Measurements from ENCODE around the gene DPEP2.
"Not testable (repeated sequence)": the region's sequence is repeated elsewhere in the genome, so short reads cannot be mapped to it uniquely, and the experiment has no call there.

The DPEP2 gene

DNA sequence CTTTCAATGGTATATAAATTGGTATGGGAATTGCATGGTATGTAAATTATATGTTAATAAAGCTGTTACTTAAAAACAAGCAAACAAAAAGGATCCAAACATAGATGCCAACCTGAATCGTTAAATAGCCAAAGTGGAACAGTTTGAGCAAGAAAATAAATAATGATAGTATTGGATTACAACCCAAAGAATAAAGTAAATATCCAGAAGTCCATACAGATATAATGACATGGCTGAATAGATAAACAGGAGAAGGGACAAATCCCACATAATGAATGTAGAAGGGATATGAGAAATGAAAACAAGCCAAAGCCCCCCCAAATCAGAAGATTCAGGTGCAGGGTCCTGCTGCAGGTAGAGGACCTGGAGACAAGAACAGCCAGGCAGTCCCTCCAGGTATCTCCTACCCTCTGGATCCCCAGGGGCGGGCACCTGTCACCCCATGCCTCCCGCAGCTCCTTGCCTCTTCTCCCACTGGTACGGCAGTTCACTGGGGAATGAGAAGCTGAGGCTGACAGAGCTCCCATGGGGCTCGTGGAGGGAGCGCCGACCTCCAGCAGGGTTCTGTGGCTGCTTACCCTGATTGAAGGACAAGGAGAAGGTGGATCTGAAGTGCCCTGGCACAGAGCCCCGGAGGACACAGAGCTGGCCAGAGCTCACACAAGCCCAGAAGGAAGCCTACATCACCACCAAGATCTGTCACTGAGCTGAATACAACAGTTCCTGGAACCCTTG lies 45.5 kb downstream of the DPEP2 start:
- DNase-seq (ENCODE audit: low read depth) = no peak

DNA sequence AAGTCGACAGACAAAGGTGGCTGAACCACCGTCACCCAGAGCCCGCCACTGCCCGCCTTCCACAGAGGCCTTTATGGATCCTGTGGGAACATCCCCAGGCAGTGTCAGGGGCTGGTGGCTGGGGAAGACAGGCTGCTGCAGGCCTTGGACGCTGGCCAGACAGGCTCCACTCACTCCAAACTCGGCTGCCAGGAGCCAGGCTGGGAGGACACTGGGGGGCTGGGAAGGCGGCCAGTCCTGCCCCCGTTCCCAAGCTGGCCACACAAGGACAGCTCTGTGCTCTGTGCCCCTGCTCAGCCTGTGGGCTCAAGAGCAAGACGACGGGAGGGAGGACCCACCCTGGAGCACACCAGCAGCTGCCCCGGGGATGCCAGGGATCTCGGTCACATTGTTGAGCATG lies 47.8 kb downstream of the DPEP2 start:
- no peak for DNase-seq (ENCODE audit: low read depth)

DNA sequence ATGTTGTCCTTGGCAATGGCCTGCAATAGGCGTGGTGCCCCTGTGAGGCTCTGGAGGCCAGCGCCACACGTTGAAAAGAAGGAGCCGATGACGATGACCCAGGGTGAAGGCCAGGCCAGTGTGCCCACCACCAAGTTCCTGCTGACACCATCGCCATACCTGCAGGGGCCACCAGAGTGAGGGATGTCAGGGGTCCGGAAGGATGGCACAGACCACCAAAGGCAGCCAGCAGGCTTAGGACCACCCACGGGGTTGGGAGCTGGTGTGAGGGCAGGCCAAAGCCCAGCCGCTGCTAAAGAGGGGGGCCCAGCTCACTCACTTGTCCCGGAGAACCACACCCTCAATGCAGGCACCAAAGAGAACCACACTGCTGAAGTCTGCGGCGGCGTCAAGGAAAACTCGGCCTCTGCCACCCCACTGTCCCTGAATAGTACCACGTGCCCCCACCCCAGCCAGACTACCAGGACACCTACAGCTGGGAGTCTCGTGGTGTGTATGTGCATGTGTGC lies 48.9 kb downstream of the DPEP2 start:
- no peak for DNase-seq (ENCODE audit: low read depth)

DNA sequence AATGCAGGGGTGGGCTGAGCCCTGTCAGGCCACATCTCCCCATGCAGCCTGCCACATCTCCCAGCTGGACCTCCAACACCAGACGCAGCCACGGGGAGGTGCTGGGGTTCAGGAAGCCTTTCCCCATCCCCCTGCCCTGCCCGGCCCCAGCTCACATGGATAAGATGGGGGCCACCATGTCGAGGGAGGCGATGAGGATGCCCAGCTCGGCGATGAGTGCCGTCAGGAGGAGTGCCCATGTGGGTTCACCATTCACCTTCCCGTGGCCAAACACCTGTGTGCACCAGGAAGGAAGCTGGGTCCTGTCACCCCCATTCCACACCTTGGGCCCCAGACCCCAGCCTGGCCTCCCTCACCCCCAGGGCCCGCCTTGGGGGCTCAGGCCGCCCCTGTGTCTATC lies 49.6 kb downstream of the DPEP2 start:
- DNase-seq (ENCODE audit: low read depth) = no peak

DNA sequence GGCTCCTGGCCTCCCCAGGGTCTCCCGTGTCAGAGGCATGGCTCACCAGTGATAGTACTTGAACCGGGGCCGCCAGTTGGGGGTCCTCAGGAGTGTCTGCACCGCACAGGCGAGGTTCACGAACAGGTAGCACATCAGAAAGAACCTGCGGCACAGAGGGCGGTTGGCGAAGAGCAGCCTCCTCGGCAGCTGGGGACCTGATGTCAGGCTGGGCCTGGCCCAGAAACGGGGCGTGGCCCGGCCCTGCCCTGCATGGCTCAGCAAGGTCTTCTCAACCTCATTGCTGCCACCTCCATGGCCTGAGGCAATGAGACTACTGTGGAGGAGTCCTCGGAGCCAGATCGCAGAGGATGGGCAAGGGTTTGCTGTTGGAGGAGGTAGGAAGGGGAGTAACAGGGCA lies 51.3 kb downstream of the DPEP2 start:
- no peak for DNase-seq (ENCODE audit: low read depth)

DNA sequence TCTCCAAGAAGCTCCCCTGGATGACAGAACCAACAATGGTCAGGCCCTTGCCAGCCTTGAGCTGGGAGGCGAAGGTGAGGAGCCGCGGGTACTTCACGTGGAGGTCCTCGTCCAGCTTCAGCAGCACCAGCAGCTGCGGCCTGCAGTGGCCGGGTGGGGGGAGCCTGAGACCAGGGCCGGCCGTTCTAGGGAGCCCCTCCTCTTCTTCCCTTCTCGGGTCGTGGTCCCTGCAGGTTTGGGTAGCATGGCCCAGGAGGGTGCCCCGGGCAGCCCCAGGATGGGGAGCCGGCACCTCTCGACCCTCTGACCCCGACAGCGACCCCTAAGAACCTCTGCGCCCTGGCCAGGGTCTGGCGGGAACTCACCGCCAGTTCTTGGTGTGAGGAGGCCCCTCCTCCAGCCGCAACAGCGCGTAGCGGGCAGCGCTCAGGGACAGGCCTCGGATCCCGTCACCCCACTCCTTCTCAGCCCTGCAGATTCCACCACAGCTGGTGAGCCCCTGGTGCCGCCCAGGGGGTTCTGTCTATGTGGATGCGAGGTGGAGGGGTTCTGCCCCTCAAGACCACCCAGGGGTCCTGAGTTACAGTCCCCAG lies 52.2 kb downstream of the DPEP2 start:
- DNase-seq (ENCODE audit: low read depth) = no peak

DNA sequence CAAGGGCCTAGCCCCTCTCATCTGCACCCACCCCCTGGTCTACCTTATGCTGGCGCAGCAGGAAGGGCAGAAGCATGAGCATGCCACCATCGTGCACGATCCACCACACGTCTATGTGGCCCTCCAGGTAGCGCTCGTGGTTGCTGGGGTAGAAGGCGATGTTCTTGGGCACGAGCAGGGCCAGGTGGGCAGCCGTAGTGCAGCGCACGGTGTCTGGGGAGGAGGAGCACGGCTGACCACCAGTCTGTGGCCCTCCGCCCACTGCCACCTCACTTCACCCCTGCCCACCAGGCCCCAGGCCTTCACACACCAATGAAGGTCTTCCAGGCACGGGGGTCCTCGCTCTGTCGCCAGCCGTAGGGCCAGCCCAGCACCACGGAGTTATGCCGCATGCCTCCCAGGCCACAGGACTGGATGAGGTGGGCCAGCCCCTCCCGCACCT lies 53.1 kb downstream of the DPEP2 start:
- DNase-seq (ENCODE audit: low read depth) = no peak

DNA sequence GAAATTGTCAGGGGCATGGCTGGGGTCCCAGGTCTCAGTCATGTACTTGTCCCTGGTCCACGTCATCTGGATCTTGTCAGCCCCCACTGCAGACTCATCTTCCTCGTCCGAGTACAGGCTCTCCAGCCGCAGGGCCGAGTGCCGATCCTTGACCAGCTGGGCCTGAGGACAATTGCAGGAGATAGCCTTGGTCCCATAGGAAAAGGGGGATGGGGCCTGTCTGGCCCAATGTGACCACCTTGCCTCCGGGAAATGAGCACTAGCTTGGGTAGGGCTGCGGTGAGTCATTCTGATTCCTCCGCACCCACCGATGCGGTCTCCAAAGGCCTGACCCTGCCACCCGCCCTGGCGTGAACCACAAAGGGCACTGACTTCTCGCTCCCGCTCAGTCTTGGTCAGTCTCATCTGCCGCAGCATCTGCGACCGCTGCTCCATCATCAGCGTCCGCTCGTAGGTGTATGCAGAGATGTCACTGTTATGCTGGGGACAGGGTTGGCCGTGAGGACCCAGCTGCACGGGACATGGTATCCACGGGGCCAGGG lies 53.8 kb downstream of the DPEP2 start:
- DNase-seq (ENCODE audit: low read depth) = no peak

DNA sequence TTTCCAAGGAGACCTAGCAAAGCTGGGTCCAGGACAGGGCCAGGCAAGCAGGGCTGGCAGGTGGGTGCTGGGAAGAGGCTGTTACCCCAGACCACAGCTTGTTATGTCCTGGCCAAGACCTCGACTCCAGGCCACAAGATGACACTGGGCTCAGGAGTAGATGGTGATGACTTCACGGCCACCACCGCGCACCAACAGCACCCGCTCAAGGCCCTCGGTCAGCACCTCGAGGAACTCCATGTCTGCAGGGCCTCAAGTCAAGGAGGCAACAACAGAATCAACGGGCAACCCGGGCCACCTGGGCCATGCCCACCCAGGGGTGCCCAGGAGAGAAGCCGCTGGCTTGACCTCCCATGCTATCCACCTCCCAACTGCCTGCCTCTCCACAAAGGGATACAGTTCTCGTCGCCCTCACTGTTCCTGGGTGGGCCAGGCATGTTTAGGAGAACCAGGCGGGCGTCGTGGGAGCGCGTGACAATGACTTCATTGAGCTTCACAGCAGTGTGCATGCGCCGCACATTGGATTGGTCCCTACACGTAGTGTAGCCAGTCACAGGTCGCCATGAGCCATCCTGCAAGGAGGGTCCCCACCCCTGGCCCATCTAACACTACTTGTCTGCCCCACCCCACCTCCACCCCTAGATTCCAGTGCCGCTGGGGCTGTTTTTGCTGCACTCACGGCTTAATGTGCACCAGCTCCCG lies 54.4 kb downstream of the DPEP2 start:
- no peak for DNase-seq (ENCODE audit: low read depth)

DNA sequence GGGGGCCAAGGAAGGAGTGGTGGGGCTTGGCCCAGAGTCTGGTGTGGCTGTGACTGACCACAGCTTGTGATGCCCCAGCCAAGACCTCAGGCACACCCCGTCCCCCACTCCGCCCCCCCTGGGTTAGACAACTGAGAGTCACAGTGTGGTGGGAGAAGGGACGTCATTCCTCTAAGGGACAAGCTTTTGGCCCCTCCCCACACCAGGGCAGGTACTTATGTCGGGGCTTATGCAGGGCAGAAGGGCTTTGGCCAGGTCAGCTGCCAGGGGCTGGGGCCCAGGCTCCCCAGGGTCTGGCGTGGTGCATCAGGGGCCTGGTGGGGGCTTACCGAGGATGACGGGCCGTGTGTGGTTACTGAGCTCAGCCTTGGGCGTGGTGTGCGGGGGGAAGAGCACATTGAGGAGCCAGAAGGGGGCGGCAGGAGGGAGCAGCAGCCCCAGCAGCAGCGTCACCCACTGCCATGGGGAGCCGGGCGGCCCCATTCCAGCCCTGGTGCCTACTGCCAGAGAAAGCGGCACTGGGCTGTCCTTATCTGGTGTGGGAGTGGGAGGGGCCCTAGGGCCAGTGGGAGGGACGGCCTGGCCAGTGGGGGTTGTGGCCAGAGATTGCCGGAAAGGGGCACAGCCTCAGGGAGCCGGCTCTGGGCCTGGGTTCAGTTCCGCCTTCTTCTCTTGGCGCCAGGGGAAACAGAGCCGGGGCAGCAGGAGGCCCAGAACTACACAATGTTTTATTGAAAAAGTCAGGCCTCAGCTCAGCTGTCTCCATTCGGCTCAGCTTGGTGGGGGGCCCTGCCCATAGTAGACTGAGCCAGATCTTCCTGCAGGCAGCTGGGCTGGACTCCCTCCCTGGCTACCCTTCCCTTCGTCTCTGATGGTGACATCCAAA lies 55.4 kb downstream of the DPEP2 start, which contains the start of gene LCAT:
TSS of gene LCAT (minus strand) at position 502 of the 886 bp plus-strand sequence. CDS start at position 483, 19 bp downstream.
- no peak for DNase-seq (ENCODE audit: low read depth)

DNA sequence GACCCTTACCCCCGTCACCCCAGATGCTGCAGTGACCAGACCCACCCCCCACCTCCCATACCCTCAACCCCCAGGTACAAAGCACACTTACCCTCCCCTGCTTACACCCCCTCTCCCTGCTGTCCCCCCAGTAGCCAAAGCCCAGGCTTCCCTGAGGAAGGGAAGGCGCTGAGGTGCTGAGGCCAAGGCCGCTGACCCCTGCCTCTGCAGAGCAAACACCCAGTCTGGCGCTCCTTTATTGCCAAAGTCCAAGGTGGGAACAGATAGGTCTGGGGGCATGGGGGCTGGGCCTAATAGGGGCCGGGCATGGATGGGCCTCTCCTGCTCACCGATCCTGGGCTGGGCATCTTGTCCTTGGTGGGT lies 56.0 kb downstream of the DPEP2 start:
- no peak for DNase-seq (ENCODE audit: low read depth)

DNA sequence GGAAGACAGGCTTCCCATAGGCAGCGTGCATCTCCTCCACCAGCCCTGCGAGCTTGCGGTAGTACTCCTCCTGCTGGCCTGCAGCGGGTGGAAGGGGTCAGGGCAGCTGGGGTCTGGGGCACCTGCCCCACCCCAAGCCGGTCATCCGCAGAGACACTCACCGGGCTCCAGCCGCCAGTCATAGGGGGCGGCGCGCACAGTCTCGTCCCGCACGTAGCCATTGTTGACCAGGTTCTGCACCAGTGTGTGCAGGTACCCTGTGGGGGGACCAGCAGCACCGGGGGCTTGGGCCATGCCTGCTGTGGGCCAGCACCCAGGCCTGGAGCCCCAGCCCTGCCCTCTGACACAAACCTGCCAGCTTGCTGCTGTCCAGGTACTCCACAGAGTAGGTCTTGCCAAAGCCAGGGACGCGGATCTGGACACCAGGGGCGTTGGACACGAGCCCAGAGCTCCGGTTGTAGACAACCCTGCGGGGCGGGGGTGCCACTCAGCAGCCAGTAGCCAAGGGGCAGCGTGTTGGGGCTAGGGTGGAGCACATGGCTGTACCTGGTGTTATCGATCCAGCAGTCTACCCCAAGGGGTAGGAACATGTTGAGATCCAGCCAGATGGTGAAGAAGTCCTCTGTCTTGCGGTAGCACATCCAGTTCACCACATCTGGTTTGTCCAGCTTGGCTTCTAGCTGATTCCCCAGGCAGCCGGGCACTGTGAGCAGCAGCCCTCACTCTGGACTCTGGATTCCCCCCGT lies 56.6 kb downstream of the DPEP2 start:
- no peak for DNase-seq (ENCODE audit: low read depth)

DNA sequence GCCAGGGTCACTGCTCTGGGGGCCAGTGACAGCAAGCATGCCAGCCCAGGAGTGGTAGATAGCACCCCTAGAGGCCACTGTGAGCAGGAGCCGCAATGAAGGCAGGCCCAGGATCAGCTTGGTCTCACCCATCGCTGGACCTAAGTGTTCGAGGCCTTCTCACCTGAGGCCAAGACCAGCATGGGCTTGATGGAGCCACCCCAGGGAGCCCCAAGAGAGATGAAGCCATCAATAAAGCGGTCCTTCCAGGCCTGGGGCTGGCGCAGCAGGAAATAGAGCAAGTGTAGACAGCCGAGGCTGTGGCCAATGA lies 57.1 kb downstream of the DPEP2 start:
- DNase-seq (ENCODE audit: low read depth) = no peak

DNA sequence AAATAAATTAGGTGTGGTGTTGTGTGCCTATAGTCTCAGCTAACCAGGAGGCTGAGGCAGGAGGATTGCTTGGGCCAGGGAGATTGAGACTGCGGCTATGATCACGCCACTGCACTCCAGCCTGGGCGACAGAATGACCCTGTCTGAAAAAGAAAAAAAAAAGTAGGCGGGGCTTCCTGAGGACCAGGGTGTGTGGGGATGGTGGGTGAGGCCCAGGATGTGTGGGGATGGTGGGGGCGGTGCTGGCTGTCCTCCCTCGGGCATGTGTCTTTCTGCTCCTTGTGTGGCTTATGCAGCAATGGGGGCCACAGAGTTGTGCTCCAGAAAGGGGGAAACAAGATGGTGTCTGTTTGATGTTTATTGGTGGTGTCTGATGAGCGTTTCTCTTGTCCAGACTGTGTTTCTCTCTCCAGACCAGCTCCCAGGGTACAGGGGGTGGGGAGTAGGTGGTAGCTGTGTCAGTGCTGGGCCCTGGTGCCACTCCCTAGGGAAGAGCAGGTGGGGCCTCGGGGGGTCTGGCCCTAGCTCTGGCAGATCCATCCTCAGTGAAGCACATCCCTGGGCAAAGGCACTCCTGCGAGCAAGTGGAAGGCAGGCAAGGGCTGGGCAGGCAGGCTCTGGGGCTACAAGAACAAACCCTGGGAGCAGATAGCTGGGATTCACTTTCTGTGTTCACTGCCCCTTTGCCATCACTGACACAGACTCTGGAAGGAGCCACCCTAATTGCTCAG lies 57.6 kb downstream of the DPEP2 start:
- DNase-seq (ENCODE audit: low read depth) = no peak

DNA sequence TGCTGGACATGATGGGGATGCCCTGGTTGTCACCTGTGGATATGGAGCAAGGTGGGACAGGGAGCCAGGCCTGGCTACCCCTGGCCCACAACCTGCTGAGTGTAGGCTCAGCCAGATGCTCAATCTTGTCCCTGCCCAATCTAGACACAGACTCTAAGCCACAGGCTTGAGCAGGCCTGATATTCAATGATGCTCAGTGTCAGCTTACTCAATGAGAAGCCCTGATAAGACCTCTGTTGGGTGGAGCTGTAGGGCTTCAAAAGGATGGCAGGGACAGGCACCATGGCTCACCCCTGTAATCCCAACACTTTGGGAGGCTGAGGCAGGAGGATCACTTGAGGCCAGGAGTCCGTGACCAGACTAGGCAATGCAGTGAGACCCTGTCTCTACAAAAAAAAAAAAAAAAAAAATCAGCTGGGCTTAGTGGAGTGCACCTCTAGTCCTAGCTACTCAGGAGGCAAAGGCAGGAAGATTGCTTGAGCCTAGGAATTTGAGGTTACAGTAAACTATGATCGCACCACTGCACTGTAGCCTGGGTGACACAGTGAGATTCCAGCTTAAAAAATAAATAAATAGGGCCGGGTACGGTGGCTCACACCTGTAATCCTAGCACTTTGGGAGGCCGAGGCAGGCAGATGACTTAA lies 58.7 kb downstream of the DPEP2 start:
- DNase-seq (ENCODE audit: low read depth) = no peak

DNA sequence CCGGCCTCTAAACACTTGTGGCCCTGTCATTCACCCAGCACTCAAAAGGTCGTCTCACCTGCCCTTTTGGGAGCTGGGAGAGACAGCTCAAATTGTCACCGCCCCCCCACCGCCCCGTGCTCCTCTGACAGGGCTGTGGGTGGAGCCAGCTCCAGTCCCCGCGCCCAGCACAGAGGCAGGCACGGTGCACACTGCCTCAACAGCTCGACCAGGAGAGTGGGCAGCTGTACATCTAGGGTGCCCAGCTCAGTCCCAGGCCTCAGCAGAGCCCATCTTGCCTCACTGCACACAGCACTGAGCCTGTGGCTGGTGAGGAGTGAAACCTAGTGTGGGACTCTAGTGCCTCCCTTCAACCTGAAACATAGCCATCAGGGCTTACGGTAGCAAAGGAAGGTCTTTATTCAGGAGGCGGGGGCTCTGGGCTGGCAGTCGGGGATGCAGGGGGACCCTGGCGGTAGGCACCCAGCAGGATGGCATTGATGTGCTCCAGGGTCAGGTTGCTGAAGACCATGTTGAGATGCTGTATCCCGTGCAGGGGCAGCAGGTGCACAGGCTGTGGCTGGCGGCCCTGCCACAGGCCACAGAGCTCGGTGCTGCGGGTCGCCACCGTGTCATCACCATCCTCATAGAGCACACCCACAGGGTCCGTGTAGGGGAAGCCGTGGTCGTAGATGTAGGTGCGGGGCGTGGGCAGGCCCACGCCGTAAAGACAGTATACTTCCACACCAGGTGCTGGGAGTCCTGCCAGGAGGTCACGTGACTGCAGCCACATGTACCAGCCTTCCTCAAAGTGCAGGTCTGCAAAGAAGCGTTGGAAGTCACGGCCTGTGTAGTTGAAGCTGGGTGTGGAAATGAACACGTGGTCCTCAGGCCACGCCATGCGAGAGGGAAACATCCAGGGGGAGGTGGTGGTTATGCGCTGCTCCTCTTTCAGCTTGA lies 59.5 kb downstream of the DPEP2 start:
- no peak for DNase-seq (ENCODE audit: low read depth)

DNA sequence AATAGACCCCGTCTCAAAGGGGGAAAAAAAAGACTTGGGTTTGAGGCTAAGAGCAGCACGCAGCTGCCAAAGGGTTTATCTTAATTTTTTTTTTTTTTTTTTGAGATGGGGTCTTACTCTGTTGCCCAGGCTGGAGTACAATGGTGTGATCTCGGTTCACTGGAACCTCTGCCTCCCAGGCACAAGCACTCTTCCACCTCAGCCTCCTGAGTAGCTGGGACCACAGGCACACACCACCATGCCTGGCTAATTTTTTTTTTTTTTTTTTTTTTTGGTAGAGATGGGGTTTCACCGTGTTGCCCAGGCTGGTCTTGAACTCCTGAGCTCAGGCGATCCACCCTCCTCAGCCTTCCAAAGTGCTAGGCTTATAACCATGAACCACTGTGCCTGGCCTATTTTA lies 61.6 kb downstream of the DPEP2 start:
- DNase-seq (ENCODE audit: low read depth) = not testable (repeated sequence)

Data from stimulated activated CD8-positive, alpha-beta memory T cell treated with anti-CD3 and anti-CD28 coated beads, Interleukin-12 subunit alpha, Interleukin-12 subunit beta, amount 100 ng/mL, for 1 hour (primary cell).